NOMO-1 treated with DMSO at 0.1 percent for 48 hours (cell line): ENCODE results near the gene ANKRD22.
"Not testable (repeated sequence)": the region's sequence is repeated elsewhere in the genome, so short reads cannot be mapped to it uniquely, and the experiment has no call there.

ENCODE experiments used
- DNase-seq: peaks from one replicate; lab custom pipeline; 2025; ENCODE audit not compliant: unreplicated experiment; lab: John Stamatoyannopoulos, UW

The ANKRD22 gene

DNA sequence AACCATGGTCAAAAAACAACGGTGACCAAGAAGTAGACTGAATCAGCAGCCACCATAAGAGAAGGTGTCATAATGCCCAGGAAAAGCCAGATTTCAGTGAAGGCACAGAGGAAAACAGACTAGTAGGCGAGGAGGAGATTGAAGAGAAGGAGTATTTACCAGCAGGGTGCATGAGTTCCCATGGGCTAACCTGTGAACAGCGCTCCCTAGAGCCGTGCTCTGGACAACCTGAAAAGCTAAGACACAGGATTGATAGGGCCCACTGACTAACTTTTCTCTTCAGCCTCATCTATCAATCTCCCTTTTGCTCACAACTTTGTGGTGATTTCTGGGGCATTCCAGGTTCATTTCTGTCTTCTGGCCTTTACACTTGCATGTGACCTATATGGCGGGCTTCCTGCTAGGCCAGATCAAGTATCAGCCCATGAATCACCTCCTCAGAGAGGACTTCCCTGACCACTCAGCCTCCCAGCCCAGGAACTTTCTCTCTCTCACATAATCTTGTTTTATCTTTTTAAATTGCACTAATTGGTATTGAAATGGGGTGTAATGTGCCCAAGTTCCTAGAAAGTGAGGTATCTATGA lies 12.8 kb downstream of the ANKRD22 start:
- DNase-seq = no peak

DNA sequence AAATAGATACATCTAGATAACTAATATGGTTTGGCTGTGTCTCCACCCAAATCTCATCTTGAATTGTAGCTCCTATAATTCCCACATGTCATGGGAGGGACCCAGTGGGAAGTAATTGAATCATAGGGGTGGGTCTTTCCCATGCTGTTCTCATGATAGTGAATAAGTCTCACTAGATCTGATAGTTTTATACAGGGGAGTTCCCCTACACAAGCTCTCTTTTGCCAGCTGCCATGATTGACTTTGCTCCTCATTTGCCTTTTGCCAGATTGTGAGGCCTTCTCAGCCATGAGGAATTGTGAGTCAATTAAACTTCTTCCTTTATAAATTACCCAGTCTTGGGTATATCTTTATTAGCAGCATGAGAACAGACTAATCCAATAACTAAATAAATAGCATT lies 14.0 kb downstream of the ANKRD22 start:
- not testable (repeated sequence) for DNase-seq

DNA sequence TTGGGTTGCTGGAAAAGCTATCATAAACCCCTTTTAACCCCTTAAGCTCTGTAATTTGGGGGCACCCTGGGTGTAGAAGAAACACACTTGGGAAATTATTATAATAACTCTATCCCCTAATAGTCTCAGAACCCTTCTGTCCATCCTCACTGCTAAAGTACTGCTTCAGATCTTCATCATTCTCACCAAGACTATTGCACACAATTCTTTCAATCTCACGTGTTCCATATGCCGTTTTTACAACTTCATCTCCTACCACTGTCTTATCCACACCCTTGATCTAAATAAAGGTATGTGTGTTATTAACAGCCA lies 15.8 kb downstream of the ANKRD22 start:
- DNase-seq = no peak

DNA sequence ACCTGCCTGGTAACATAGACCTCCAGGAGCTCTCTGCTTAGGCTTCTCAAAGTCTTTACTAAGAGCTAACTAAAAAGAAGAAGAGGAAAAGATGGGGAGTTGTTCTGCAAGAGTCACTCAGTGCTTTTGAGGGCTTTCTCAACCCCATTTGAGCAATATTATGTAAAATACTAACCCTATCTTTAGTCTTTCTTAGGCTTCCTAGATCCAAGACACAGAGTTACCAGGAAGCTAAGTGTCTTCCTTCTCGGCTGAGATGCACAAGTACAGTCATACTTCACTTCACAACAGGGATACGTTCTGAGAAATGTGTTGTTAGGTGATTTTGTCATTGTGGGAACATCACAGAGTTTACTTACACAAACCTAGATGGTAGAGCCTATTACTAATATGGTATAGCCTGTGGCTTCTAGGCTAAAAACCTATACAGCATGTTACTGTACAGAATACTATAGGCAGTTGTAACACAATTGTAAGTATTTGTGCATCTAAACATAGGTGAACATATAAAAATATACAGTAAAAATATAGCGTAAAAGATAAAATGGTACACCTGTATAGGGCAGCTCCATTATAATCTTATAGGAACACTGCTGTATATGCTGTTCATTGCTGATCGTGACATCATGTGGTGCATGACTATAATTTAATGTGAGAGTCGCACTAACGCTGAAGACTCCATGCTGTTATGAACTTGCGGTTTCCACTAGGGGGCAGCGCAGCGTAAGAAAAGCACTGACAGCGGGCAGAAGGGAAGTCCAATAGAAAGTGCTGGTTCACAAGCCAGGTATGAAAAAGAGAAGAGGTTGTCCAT lies 16.3 kb downstream of the ANKRD22 start:
- peak; percentile 85 for DNase-seq

DNA sequence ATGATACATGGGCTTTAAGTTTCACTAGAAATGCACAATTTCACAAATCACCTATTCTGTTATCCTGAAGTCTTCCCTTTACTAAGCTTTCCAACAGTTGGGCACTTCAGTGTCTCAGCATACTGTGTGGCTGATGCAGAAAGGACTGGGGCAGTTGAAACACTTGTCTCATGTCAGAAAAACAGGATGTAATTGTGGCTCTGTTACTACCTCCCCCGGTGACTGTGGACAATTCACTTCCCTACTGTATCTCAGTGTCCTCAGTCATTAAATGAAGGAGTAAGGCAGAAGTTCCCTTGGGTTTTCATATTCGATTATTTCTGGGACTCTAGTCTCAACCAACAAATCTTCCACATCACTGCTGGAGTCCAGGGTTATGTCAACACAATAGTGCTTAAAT lies 17.9 kb downstream of the ANKRD22 start:
- peak; percentile 84 for DNase-seq

DNA sequence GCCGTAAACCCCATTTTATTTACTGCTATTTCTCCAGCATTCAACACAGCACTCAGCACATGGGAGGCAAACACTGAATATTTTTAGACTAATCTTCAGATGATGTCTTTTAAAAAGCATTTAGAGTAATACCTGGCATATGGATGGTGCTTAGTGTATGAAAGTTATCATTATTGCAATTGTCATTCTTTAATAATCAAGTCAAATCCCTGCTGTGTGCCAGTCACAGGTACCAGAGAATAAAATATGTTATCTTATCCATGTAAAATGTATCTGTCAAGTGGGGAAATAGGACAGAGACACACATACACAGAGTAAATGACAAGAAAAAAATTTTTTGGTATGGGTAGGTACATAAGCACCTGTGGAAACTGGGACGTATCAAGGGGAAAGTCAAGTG lies 18.5 kb downstream of the ANKRD22 start:
- DNase-seq = no peak

DNA sequence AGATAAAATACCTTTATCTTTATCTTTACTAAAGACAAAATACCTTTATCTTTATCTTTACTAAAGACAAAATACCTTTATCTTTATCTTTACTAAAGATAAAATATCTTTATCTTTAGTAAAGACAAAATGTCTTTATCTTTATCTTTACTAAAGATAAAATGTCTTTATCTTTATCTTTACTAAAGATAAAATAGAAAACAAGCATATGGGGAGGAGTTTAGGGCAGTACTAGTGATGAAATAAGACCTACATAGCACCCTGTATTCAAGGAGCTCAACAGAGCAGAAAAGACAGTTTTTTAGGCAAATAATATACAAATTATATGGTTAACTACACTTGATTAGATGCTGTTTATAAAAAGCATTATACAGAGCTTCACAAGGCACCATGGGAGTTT lies 19.3 kb downstream of the ANKRD22 start:
- no peak for DNase-seq

DNA sequence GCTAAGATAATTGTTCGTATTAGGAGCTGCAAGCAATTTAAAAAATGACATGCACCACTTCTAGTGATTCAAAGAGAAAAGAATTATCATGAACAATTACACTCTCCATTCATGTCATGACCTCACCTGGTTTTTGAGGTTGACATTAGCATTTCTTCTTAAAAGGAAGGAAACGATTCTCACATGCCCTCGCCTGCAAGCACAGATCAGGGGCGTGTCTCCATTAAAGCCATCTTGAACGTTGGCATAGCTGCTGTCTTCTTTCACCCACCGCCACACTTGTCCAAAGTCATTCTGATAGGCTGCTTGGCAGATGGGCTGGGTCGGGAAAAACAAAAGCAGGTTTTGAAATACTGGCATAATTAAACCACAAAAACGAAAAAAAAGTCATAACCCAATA lies 19.9 kb downstream of the ANKRD22 start:
- no peak for DNase-seq

DNA sequence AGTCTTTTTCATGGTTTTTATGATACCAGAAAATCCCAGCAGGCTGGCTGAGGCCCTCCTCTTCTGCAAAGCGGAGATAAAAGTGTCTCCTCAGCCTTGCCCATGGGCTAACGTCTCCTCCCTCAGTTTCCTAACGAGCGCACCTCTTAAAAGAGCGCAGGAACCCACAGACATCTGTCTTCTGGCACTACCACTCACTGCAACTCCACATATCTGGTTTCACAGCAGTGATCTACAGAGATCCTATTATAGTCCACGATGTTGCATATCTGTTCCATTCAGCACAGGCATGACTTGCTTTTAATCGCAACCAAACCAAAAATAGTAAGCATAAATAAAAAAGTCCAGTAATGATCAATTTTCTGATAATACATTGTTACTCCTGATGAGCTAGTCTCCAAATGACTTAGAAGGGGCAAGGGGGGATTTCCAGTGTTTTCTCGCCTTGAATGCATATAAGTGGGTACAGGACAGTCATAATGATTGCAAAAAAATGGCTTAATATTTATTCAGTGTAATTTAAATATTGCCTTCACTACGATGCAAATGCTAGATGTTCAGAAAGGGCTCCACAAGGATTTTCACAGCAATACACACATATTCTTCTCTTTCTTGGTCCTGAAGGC lies 20.9 kb downstream of the ANKRD22 start:
- DNase-seq = no peak

DNA sequence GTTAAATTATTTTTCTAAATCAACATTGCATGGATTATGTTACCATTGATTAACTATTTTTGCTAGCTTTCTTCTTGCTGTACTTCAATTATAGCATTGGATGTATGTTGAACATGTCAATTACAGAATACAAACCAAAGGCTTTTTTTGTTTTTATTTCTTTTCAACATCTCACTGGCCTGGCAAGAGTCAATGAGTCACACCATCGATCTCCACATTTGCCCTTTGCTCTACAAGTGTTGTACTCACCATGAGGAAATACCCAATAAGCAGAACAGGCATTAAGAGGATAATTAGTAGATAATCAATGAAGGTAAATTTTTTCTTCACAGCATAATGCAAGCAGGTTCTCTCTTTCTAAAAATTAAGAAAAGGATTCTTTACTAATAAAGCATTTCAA lies 23.3 kb downstream of the ANKRD22 start:
- DNase-seq = no peak

DNA sequence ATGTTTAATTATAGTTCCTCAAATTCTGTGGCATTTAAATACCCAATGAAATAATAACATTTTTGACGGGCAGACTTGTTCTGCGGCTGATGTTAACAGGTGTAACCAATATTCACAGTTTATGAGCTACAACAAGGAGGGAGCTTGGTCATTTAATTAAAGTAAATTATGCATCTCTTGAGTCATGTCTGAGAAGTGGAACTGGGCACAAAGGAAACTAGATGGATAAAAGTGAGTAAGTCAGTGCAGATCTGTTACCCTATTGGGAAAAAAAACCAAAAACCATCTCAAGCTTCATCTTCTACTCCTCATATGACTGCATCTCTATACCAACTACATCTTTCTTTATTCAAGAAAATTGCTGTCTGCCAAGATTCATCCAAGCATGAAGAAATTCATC lies 24.0 kb downstream of the ANKRD22 start:
- DNase-seq = no peak

DNA sequence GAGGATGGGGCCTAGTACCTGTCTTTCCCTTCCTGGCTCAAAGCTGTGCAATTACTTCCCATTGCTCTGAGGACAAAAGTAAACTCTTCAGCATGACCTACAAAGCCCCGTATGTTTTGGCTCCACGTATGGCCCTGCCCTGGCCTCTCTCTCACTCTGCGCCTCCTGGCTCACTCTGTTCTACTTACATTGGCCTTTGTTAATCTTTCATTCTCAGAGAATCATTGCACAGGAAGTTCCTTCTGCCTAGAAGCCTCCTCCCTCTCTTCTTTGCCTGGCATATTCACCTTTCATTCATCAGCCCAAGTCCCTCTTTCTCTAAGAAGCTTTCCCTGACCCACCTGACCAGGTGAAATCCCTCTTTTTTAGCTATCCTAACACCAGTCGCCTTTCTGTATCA lies 25.3 kb downstream of the ANKRD22 start:
- no peak for DNase-seq

DNA sequence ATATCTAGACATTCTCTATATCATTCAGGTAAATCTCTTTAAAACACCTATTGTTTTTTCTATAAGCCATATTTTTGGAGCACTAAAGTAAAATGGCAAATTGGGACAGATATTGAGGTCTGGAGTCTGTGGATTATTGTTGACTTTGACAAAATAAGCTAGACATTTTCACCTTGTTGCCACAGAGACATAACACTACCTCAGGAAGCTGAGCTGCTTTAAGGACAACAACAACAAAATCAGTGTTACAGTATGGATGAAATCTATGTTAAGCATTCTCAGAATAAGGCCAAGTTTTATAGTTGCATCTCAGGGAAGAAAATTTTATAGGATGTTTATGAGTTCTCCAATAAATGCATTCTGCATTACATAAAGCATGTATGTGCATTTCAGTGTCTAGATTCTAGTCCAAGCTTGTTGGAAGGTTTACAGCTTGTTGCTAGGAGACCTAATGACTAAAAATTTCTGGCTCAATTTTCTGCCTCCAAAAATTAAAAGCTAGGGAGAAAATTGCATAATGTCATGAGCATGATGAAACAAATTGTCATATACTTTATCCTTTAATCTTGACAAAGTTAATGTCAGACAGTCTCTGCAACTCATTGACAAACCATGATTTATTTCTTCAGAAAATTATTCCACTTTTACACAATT lies 30.8 kb downstream of the ANKRD22 start:
- DNase-seq = no peak

DNA sequence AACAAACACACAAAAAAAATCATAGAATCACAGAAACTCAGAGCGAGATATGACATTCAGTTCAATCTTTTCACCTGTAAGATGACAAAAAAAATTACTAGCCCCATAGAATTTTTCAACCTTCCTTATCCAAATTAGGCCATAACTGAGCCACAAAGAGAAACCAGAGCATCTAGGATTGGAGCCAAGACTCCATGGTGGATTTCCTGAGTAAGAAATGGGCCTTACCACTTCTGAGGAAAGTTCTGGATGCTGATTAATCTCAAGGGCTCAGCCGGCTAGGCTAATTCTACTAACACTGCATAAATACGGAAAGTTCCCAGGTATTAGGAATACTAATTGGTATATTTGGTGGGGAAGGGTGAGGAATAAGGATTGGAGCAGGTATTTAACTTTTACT lies 32.4 kb downstream of the ANKRD22 start:
- no peak for DNase-seq

DNA sequence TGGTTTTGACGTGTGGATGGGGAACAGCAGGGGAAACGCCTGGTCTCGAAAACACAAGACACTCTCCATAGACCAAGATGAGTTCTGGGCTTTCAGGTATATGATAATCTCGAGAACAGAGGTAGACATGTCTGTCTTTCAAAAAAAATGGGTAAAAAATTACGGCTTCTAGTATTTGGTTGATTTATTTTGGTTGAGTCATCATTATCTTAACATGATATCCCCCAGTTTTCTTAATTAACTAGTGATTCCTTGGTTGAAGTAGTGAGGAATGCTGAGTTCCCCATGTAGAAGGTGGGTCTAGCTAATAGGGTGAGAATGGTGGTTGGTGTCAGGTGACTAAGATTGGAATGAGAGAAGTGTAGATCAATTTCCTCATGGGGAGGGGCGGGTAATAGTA lies 38.4 kb downstream of the ANKRD22 start:
- DNase-seq = no peak

DNA sequence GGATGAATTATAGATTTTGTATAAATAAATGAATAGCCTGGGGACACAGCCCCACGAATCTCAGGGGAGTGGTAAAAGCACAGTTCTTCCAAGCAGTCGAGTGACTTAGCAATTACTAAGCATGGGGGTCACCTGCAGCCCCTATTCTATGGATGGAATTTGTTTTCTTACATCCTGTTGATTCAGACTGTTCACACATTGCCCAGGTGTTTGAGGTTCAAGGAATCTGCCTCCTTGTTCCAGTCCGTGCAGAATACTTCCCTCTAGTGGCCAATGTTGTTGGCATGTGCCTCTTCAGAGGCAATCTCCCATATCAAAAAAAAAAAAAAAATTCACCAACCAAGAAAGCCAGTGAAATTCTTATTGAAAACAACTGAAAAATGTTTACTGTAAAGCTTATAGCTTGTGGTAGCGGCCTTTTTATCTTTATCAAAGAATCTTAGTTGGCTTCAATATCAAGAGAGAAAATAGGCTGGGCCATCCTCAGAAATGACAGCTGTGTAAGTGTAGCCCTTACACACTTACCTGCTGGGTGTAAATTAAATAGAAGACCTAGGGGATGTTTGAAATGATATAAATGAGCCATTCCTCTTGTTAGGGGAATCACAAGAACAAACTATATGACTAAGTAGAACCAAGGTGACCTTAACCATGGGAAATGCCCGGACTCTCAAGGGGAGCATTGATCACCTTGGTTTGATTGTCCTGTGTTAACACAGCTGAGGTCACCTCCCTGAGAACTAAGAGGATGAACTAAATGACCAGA lies 41.3 kb downstream of the ANKRD22 start:
- DNase-seq = peak; percentile 61

DNA sequence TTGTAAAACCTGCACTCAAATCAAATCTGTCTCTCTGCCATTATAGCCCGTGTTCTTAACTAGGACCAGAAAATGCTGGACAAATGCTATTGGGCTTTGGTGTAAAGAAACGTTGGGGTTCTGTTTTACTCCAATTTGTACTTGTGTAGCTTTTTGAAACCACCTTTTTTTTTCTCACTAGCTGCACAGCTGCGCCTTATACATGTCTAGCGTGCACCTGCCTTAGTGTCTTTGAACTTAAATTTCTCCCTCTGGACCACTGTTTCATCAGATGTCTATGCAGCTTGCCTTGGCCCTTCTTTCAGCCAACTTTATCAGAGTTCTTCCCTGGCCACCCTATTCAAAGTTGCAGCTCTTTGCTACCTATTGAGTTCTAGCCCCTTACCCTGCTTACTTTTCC lies 42.0 kb downstream of the ANKRD22 start:
- DNase-seq = no peak

DNA sequence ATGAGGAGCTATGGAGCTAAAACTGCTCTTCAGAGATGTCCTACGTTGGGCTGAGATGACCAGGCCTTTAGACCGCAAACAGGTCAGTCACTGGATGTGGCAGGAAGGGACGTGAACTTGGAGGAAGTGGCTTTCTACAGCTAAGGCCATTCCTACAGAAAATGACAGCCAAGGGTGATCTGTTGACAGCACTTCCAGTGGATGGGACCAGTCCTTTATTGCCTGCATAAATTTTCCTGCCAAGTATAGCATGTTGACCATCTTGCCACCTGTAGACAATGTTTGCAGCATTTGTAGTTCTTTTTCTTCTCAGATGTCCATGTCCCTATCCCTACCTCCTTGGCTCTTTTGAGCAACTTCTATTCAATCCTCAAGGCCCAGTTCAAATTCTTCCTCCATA lies 45.7 kb downstream of the ANKRD22 start:
- no peak for DNase-seq

DNA sequence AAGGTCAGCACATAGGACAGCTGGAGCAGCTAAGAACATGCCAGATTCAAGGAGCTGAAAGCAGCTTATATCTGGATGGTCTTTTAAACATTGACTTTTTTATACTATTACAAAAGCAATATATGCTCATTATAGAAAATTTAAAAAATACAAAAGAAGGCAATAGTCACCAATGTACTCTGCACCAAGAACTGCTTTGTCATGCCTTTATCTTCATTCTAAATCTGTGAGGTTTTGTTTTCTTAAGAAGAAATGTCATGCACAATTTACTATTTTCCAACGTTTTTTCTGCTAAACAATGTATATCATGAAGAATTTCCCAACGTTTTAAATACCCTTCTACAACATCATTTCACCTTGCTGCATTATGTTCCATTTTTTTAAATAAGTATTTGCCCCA lies 46.3 kb downstream of the ANKRD22 start:
- DNase-seq = no peak

DNA sequence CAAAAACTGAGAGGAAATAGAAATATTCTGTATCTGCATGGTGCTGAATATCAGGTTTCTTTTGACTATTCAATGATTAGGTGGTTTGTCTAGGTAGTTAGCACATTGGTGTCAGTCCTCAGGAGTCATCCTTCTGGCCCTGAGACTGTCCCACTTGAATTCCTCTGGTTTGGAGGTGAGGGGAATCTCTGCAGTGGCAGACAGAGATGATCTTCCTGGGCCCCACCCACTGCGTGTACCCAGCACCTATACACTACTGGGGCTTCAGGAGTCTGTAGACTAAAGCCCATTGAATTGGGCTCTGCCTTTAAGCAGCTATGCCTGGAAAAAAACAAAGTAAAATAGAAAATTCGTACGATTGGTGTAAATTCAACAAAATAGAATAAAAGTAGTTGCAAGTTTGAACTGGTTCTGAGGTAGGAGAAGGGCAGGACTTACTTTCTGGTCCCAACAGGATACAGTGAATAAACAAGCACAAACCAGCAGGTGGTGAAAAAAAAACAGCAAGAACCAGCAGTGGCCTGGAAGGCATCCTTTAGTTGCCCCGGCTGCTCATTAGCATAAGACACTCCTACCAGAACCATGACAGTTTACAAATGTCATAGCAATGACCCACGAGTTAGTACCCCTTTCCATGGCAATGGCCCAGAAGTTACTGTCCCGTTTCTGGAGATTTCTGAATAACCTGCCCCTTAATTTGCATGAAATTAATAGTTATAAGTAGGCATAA lies 47.4 kb downstream of the ANKRD22 start:
- no peak for DNase-seq

DNA sequence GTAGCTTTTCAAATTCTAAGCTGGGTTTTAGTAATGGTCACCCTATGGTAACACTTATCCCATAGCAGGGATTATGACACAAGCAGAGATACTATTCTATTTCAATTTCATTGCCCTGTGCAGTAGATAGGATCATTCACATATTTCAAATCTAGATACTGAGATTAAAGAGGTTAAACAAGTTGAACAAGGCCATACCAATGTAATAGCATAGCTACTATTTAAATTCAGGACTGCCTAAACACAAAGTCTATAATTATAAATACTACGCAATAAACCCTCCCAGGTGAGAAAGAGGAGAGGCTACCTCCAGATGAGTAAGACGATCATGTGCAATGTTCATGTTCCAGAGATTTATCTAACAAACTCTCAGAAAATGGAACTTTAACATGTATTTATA lies 48.0 kb downstream of the ANKRD22 start:
- no peak for DNase-seq
